ENCODE measurements around the gene PPM1N.

Gene PPM1N

GRCh38 chr19:45529420-45529785 lies 31.2 kb downstream of the PPM1N start:
- peak; percentile 5 for DNase-seq (ENCODE audit: low spot score)

GRCh38 chr19:45531349-45531748 lies 33.1 kb downstream of the PPM1N start:
- DNase-seq (ENCODE audit: low spot score), result peak; percentile 2

GRCh38 chr19:45539459-45539858 lies 41.2 kb downstream of the PPM1N start:
- no peak for DNase-seq (ENCODE audit: low spot score)

GRCh38 chr19:45542234-45542668 lies 44.0 kb downstream of the PPM1N start:
- no peak for DNase-seq (ENCODE audit: low spot score)

GRCh38 chr19:45547211-45547770 lies 49.0 kb downstream of the PPM1N start:
- DNase-seq (ENCODE audit: low spot score), result no peak

GRCh38 chr19:45547965-45548609 lies 49.8 kb downstream of the PPM1N start:
- DNase-seq (ENCODE audit: low spot score), result peak; percentile 49
